Forelimb muscle (tissue), 1 donor: ENCODE measurements around the gene ATG7. TPM values are rescaled to one million over a fixed set of nuclear protein-coding genes. Genes with fewer than 3 reads are reported as not detected.
A peak's percentile ranks its signal among the peaks of the same experiment; 100 is the strongest.
"Not testable (repeated sequence)": the region's sequence is repeated elsewhere in the genome, so short reads cannot be mapped to it uniquely, and the experiment has no call there.

Source experiments
- DNase-seq: peaks from one replicate; pipeline ENCODE4 v3.0.0-alpha.2; 2013; ENCODE audit warnings: low read depth
- polyA plus RNA-seq: library from polyadenylated mRNA; unstranded; fragments of 120-200 nt; gene quantifications from one replicate; pipeline ENCODE4 v1.2.1, GENCODE V29; 2013; ENCODE audit not compliant: insufficient read length

Gene ATG7
- polyA plus RNA-seq, 1 donor = 11.7 TPM

- DNase-seq = peak; percentile 78
These were observed 193.8 kb downstream of the ATG7 start for GRCh38 chr3:11465744-11466616.

- no peak for DNase-seq
These were observed 195.7 kb downstream of the ATG7 start for GRCh38 chr3:11467875-11468274.

GRCh38 chr3:11470031-11470853 is 198.0 kb downstream of the ATG7 start:
- DNase-seq = no peak

- no peak for DNase-seq
These were observed 203.1 kb downstream of the ATG7 start for GRCh38 chr3:11475324-11475723.

GRCh38 chr3:11476735-11477144 is 204.5 kb downstream of the ATG7 start:
- no peak for DNase-seq

GRCh38 chr3:11477407-11477911 is 205.3 kb downstream of the ATG7 start:
- DNase-seq = no peak

GRCh38 chr3:11478167-11478566 is 206.0 kb downstream of the ATG7 start:
- no peak for DNase-seq

- no peak for DNase-seq
These were observed 207.0 kb downstream of the ATG7 start for GRCh38 chr3:11479221-11479620.

GRCh38 chr3:11480663-11481298 is 208.6 kb downstream of the ATG7 start:
- DNase-seq = peak; percentile 68

GRCh38 chr3:11481556-11481955 is 209.4 kb downstream of the ATG7 start:
- no peak for DNase-seq

- DNase-seq = peak; percentile 61
These were observed 209.8 kb downstream of the ATG7 start for GRCh38 chr3:11482021-11482420.

GRCh38 chr3:11488356-11488755 is 216.2 kb downstream of the ATG7 start:
- not testable (repeated sequence) for DNase-seq

GRCh38 chr3:11494131-11494916 is 222.1 kb downstream of the ATG7 start:
- DNase-seq = no peak

GRCh38 chr3:11495948-11496557 is 223.9 kb downstream of the ATG7 start:
- no peak for DNase-seq

- DNase-seq = no peak
These were observed 226.0 kb downstream of the ATG7 start for GRCh38 chr3:11498177-11498576.

- no peak for DNase-seq
These were observed 226.4 kb downstream of the ATG7 start for GRCh38 chr3:11498646-11499045.

GRCh38 chr3:11499144-11499543 is 226.9 kb downstream of the ATG7 start:
- no peak for DNase-seq

- DNase-seq = not testable (repeated sequence)
These were observed 230.2 kb downstream of the ATG7 start for GRCh38 chr3:11502413-11502812.

- no peak for DNase-seq
These were observed 235.5 kb downstream of the ATG7 start for GRCh38 chr3:11507719-11508118.

- DNase-seq = no peak
These were observed 236.4 kb downstream of the ATG7 start for GRCh38 chr3:11508346-11509172.
